GM23248 (cell line): ENCODE measurements around the gene RAMACL. TPM values are rescaled to one million over a fixed set of nuclear protein-coding genes. Genes with fewer than 3 reads are reported as not detected.

Experiments
- DNase-seq: peaks from one replicate; pipeline ENCODE4 v3.0.0-alpha.2; 2015
- H2AFZ ChIP-seq: fragments of 200-600 bp; sonication (generic); 2 replicates; pipeline ENCODE4 v1.6.1; 2016; ENCODE audit warnings: antibody characterized with exemption
- H3F3A ChIP-seq: fragments of 200-600 bp; sonication (generic); 2 replicates; pipeline ENCODE4 v1.6.1; 2016; ENCODE audit warnings: mild to moderate bottlenecking, antibody characterized with exemption, mixed run types; ENCODE audit not compliant: insufficient read depth
- H3K27ac ChIP-seq: fragments of 200-600 bp; sonication (generic); 2 replicates; pipeline ENCODE4 v1.5.1; 2016; ENCODE audit warnings: mild to moderate bottlenecking
- H3K27me3 ChIP-seq: fragments of 200-600 bp; sonication (generic); replicated peaks from 2 replicates; pipeline ENCODE4 v1.6.1; 2016; ENCODE audit warnings: mild to moderate bottlenecking; ENCODE audit not compliant: insufficient read depth
- H3K36me3 ChIP-seq: fragments of 200-600 bp; sonication (generic); 2 replicates; pipeline ENCODE4 v1.6.1; 2016; ENCODE audit warnings: low read depth, mild to moderate bottlenecking
- H3K4me1 ChIP-seq: fragments of 200-600 bp; sonication (generic); 2 replicates; pipeline ENCODE4 v1.6.1; 2016; ENCODE audit warnings: mild to moderate bottlenecking; ENCODE audit not compliant: insufficient read depth
- H3K4me2 ChIP-seq: fragments of 200-600 bp; sonication (generic); one replicate; pipeline ENCODE4 v1.6.1; 2016; ENCODE audit warnings: mild to moderate bottlenecking; ENCODE audit not compliant: unreplicated experiment
- H3K4me3 ChIP-seq: fragments of 200-600 bp; sonication (generic); 2 replicates; pipeline ENCODE4 v1.5.1; 2016; ENCODE audit warnings: mild to moderate bottlenecking
- H3K79me2 ChIP-seq: fragments of 200-600 bp; sonication (generic); 2 replicates; pipeline ENCODE4 v1.6.1; 2016; ENCODE audit warnings: mild to moderate bottlenecking; ENCODE audit not compliant: insufficient read depth
- H3K9ac ChIP-seq: fragments of 200-600 bp; sonication (generic); 2 replicates; pipeline ENCODE4 v1.6.1; 2016; ENCODE audit warnings: mild to moderate bottlenecking
- H3K9me2 ChIP-seq: fragments of 200-600 bp; sonication (generic); 2 replicates; pipeline ENCODE4 v1.6.1; 2016; ENCODE audit warnings: mixed run types, mild to moderate bottlenecking, moderate library complexity; ENCODE audit not compliant: insufficient read depth
- H3K9me3 ChIP-seq: fragments of 200-600 bp; sonication (generic); one replicate; pipeline ENCODE4 v1.6.1; 2017; ENCODE audit warnings: low read depth
- H4K20me1 ChIP-seq: fragments of 200-600 bp; sonication (generic); 2 replicates; pipeline ENCODE4 v1.6.0; 2016; ENCODE audit not compliant: insufficient read depth
- EZH2 ChIP-seq: fragments of 200-600 bp; sonication (generic); IDR thresholded peaks from 2 replicates; pipeline ENCODE4 v1.6.1; 2018; ENCODE audit warnings: antibody characterized with exemption, mild to moderate bottlenecking; ENCODE audit not compliant: insufficient read depth, poor library complexity, severe bottlenecking
- EZH2phosphoT487 ChIP-seq: fragments of 200-600 bp; sonication (generic); IDR thresholded peaks from 2 replicates; pipeline ENCODE4 v1.6.1; 2018; ENCODE audit warnings: antibody characterized with exemption, moderate library complexity, mild to moderate bottlenecking, low read depth; ENCODE audit not compliant: insufficient read depth
- WGBS, 2 experiments: methylation state at CpG; one replicate each; pipeline ENCODE4 v1.1.6; 2015 to 2017; ENCODE audit warnings: low lambda C conversion rate in 2 of 2, low coverage in 1 of 2; ENCODE audit errors: missing lambda C conversion rate in 2 of 2; 5-methylcytosine and 5-hydroxymethylcytosine counted together
- in situ Hi-C: fragments of 300-500 bp; cut with MboI; formaldehyde crosslinking; loops from 2 replicates; pipeline ENCODE4 v1.15.0; 2020
- polyA plus RNA-seq: library from polyadenylated mRNA; unstranded; fragments of >200 nt; fragmentation: Nextera tagmentation; extraction: Ambion mirVana; gene quantifications from 2 replicates; pipeline ENCODE4 v1.2.1, GENCODE V29; 2016
- total RNA-seq: library from RNA; depleted of rRNA; stranded (reverse); fragments of >200 nt; shearing (Covaris generic); gene quantifications from 2 replicates; pipeline ENCODE4 v1.2.3, GENCODE V29; 2014

RAMACL gene
- total and polyA plus RNA-seq, 2 experiments from 2014 or later: 0.31 to 2.1 TPM

DNA sequence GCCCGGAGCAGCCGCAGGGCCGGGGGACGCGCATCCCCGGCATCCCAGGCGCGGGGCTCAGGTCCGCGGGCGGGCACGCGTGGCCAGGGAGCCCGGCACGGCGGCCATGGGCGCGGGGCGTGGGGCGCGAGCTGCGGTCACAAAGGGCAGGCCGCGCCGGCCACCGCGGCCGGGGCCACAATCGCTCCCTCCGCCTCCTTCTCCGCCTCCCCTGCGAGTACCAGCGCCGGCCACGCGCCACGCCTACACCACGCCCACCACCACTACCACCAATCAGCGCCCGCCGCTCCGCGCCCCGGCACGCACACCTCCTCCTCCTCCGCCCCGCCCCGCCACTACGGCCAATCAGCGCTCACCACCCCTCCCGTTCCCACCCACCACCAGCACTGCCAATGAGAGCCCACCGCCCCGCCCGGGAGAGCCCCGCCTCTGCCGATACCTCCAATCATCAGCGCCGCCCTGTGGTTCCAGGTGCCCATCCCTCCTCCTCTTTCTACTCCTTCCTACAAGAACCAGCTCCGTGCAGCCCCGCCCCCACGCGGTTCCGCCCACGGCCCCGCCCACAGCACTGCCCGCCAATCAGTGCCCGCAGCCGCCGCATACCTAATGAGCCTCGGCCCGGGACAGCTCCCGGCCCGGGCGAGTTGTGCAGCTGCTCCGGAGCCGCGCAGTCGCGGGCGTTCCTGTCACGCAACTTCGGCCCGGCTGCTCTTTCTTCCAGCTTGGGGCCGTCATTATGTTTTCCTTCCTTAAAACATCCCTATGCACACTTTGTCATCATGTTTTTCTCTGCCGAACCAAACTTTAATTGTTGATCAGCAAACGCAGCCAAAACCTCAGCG lies 40.8 kb upstream of the RAMACL start, which contains the start of gene RPS6KA2:
TSS of gene RPS6KA2 (minus strand) at position 219 of the 842 bp plus-strand sequence. CDS start 232 bp downstream, outside the sequence.
- Histone ChIP-seq H2AFZ (peak within 1 kb of the TSS; percentile 83), H3K4me1 (peaks cover 48% of the 10 kb centered on the region), H3K27me3 (no peaks in the 10 kb centered on the region), H3K9ac (peak within 1 kb of the TSS; percentile 93), H3K9me3 (no peaks in the 10 kb centered on the region), H3K4me3 (peak within 1 kb of the TSS; percentile 99), H3K9me2 (no peaks in the 10 kb centered on the region), H3K79me2 (peaks cover 31% of the 10 kb centered on the region), H3K4me2 (peak within 1 kb of the TSS; percentile 99), H4K20me1 (no peaks in the 10 kb centered on the region), H3K27ac (peak within 1 kb of the TSS; percentile 93), H3K36me3 (no peaks in the 10 kb centered on the region), H3F3A (peaks cover 35% of the 10 kb centered on the region)
- TF ChIP-seq EZH2phosphoT487 (no peak), EZH2 (no peak)
- in situ Hi-C loops: no loop called here
- WGBS, 2 experiments: 0 to 1% methylated on average over 36 to 81 of the region's 87 CpGs
- DNase-seq: peak; percentile 99

GRCh38 chr6:166626177-166627032 lies 39.9 kb upstream of the RAMACL start:
- Histone ChIP-seq H3K9me3 (no peaks in the 10 kb centered on the region), H3K27me3 (no peaks in the 10 kb centered on the region), H3F3A (peaks cover 40% of the 10 kb centered on the region), H3K4me3 (peak overlapping the region; percentile 99), H3K27ac (peak overlapping the region; percentile 66), H4K20me1 (no peaks in the 10 kb centered on the region), H2AFZ (peak overlapping the region; percentile 83), H3K4me1 (peaks cover 55% of the 10 kb centered on the region), H3K36me3 (no peaks in the 10 kb centered on the region), H3K79me2 (peaks cover 39% of the 10 kb centered on the region), H3K9me2 (no peaks in the 10 kb centered on the region), H3K4me2 (peak overlapping the region; percentile 99), H3K9ac (peak overlapping the region; percentile 93)
- TF ChIP-seq EZH2phosphoT487: no peak
- in situ Hi-C loops: no loop called here
- DNase-seq: peak; percentile 68
- 3% methylated on average over 50 to 66 of the region's 66 CpGs for WGBS, 2 experiments

DNA sequence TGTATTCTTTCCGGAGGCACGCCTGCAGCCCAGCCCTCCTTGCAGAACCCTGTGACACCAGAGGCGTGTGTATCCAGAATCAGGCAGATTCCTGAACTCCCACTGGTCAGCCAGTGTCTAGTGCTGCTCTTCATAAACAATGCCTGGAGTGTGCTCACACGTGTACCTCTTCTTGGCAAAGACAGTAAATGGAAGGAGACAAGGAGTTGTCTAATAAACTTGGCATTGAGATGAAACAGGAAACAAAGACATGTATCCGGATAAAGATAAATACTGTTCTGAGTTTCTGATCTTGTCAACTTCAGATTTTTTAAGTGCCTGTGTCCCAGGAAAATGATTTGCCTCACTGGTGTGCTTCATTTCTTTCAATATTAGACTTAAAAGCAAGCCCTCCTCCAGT lies 38.9 kb upstream of the RAMACL start:
- Histone ChIP-seq H3K4me1 (peaks cover 65% of the 10 kb centered on the region), H3K9me2 (no peaks in the 10 kb centered on the region), H3K27ac (peak overlapping the region; percentile 66), H3K9me3 (no peaks in the 10 kb centered on the region), H2AFZ (peak overlapping the region; percentile 83), H3K4me3 (peak overlapping the region; percentile 99), H3K36me3 (no peaks in the 10 kb centered on the region), H3K27me3 (no peaks in the 10 kb centered on the region), H3K9ac (peak overlapping the region; percentile 93), H3K79me2 (peaks cover 46% of the 10 kb centered on the region), H3F3A (peaks cover 47% of the 10 kb centered on the region), H4K20me1 (no peaks in the 10 kb centered on the region), H3K4me2 (peak overlapping the region; percentile 99)
- WGBS, 2 experiments: 49 to 65% methylated on average over 5 of the region's 5 CpGs
- DNase-seq: peak; percentile 53
- in situ Hi-C loops: no loop called here
- TF ChIP-seq EZH2phosphoT487: no peak
- TF ChIP-seq EZH2: no peak

- Histone ChIP-seq H3K9me2 (no peaks in the 10 kb centered on the region), H3F3A (peaks cover 45% of the 10 kb centered on the region), H3K4me2 (peak overlapping the region; percentile 48), H3K79me2 (peaks cover 46% of the 10 kb centered on the region), H3K36me3 (no peaks in the 10 kb centered on the region), H3K9ac (peak overlapping the region; percentile 7; the same call in 1 of the 2 replicates), H3K9me3 (no peaks in the 10 kb centered on the region), H3K4me1 (peaks cover 67% of the 10 kb centered on the region), H2AFZ (no peak overlapping the region), H3K4me3 (0 out of 2 replicates have a peak overlapping the region, but pooled peaks have one; percentile 8), H4K20me1 (no peaks in the 10 kb centered on the region), H3K27me3 (no peaks in the 10 kb centered on the region), H3K27ac (peak overlapping the region; percentile 51)
- DNase-seq: peak; percentile 79
- 7 to 12% methylated on average over 4 of the region's 4 CpGs for WGBS, 2 experiments
- in situ Hi-C loops: no loop called here
- TF ChIP-seq EZH2phosphoT487: no peak
- no peak for TF ChIP-seq EZH2
Observed at GRCh38 chr6:166624275-166624674, 37.8 kb upstream of the RAMACL start.
